Prostate gland (tissue), 2 donors: ENCODE results near the gene ZBTB16. TPM values are rescaled to one million over a fixed set of nuclear protein-coding genes. Genes with fewer than 3 reads are reported as not detected.

Source experiments
- DNase-seq: peaks from one replicate; pipeline ENCODE4 v3.0.0-alpha.2; 2019; ENCODE audit warnings: low spot score
- H3K27ac ChIP-seq, 2 donors: fragments of 200-600 bp; sonication (generic); 2 replicates each; pipeline ENCODE4 v1.5.1; 2017 to 2019
- H3K27me3 ChIP-seq: fragments of 200-600 bp; sonication (generic); replicated peaks from 2 replicates; pipeline ENCODE4 v1.5.1; 2019; ENCODE audit not compliant: insufficient read depth
- H3K36me3 ChIP-seq, 2 donors: fragments of 200-600 bp; sonication (generic); 1 replicate in 1 of 2; 2 replicates in 1 of 2; pipeline versions ENCODE4 v1.5.1 to v1.8.1; 2017 to 2019
- H3K4me1 ChIP-seq: fragments of 200-600 bp; sonication (generic); replicated peaks from 2 replicates; pipeline ENCODE4 v1.5.1; 2019
- H3K4me3 ChIP-seq, 2 donors: fragments of 200-600 bp; sonication (generic); 2 replicates each; pipeline ENCODE4 v1.5.1; 2017 to 2019
- H3K9me3 ChIP-seq: fragments of 200-600 bp; sonication (generic); 2 replicates; pipeline ENCODE4 v1.5.1; 2017
- POLR2A ChIP-seq: fragments of 450-650 bp; IDR thresholded peaks from one replicate; pipeline ENCODE4 v1.6.1; 2016; ENCODE audit warnings: antibody characterized with exemption, mild to moderate bottlenecking
- POLR2AphosphoS5 ChIP-seq: sonication (generic); formaldehyde crosslinking; IDR thresholded peaks from one replicate; pipeline ENCODE4 v1.6.1; 2017; ENCODE audit warnings: antibody characterized with exemption
- WGBS: methylation state at CpG from one replicate; pipeline ENCODE4 v1.1.5; 2018; 5-methylcytosine and 5-hydroxymethylcytosine counted together
- intact Hi-C: fragments of 100-400 bp; cut with DNase I; formaldehyde crosslinking; loops from one replicate; pipeline ENCODE4 v1.14.2; 2022
- total RNA-seq, 2 donors: library from RNA; depleted of rRNA; stranded (reverse); fragments of >200 nt; gene quantifications; one replicate each; pipeline ENCODE4 v1.1.0, GENCODE V29; 2016
- TF ChIP-seq, protein P1 (sequence below), 4 experiments: fragments of 200-600 bp in 2 of 4; fragments of 450-650 bp in 2 of 4; sonication (generic) in 2 of 4; IDR thresholded peaks; 1 replicate in 3 of 4; 2 replicates in 1 of 4; pipeline ENCODE4 v1.5.1; 2016 to 2019; ENCODE audit warnings: antibody characterized with exemption in 4 of 4, mild to moderate bottlenecking in 2 of 4, moderate library complexity in 2 of 4

The ZBTB16 gene
- total RNA-seq, 2 donors from 2014 or later = 171 to 230 TPM

GRCh38 chr11:114066046-114066648 is 6.6 kb downstream of the ZBTB16 start:
- 78% methylated on average over 14 of the region's 14 CpGs for WGBS
- TF ChIP-seq, protein P1, sequence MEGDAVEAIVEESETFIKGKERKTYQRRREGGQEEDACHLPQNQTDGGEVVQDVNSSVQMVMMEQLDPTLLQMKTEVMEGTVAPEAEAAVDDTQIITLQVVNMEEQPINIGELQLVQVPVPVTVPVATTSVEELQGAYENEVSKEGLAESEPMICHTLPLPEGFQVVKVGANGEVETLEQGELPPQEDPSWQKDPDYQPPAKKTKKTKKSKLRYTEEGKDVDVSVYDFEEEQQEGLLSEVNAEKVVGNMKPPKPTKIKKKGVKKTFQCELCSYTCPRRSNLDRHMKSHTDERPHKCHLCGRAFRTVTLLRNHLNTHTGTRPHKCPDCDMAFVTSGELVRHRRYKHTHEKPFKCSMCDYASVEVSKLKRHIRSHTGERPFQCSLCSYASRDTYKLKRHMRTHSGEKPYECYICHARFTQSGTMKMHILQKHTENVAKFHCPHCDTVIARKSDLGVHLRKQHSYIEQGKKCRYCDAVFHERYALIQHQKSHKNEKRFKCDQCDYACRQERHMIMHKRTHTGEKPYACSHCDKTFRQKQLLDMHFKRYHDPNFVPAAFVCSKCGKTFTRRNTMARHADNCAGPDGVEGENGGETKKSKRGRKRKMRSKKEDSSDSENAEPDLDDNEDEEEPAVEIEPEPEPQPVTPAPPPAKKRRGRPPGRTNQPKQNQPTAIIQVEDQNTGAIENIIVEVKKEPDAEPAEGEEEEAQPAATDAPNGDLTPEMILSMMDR (IDR thresholded peaks at IDR 0.05) = no peak
- TF ChIP-seq POLR2AphosphoS5 (no peak), POLR2A (no peak)
- H3K4me3 ChIP-seq = peak overlapping the region in 1 of 2 donors; percentile 99
- H3K27ac ChIP-seq = peak overlapping the region; percentile 100
- peaks cover 39% of the 10 kb centered on the region for H3K4me1 ChIP-seq
- no peaks in the 10 kb centered on the region for H3K9me3 ChIP-seq
- intact Hi-C loops = no loop called here
- peaks cover 27 to 36% of the 10 kb centered on the region in 2 donors for H3K36me3 ChIP-seq
- H3K27me3 ChIP-seq = no peaks in the 10 kb centered on the region
- no peak for DNase-seq

DNA sequence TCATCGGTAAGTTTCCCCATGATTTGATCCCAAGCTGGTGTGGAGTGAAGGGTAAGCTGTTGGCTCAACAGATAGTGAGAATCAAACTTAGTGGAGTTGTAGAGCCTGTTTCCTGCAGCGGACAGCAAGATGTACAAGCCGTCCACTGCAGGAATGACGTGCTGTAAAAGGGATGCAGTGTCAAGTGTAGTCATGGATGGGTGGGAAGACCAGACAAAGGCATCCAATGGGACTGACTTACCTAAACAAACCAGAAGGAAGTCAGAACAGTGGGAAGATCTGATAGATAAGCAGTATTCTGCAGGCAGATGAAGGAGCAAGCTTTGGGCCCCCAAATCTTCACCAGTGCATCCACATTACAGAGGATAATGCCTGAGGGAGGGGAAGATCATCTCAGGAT is 8.8 kb downstream of the ZBTB16 start:
- Histone ChIP-seq H3K4me1 (peaks cover 41% of the 10 kb centered on the region), H3K27ac (peak overlapping the region in 1 of 2 donors; percentile 15), H3K27me3 (no peaks in the 10 kb centered on the region), H3K4me3 (peak overlapping the region in 1 of 2 donors; percentile 0), H3K9me3 (no peaks in the 10 kb centered on the region), H3K36me3 (peaks cover 23 to 33% of the 10 kb centered on the region in 2 donors)
- intact Hi-C loops = no loop called here
- TF ChIP-seq POLR2A = no peak
- TF ChIP-seq, protein P1 (IDR thresholded peaks at IDR 0.05) = no peak
- TF ChIP-seq POLR2AphosphoS5 = no peak
- 66% methylated on average over 4 of the region's 4 CpGs for WGBS
- no peak for DNase-seq

- DNase-seq = no peak
- Histone ChIP-seq H3K4me1 (peaks cover 32% of the 10 kb centered on the region), H3K4me3 (no peak overlapping the region)
These were observed 11.1 kb downstream of the ZBTB16 start for GRCh38 chr11:114070464-114071139.

DNA sequence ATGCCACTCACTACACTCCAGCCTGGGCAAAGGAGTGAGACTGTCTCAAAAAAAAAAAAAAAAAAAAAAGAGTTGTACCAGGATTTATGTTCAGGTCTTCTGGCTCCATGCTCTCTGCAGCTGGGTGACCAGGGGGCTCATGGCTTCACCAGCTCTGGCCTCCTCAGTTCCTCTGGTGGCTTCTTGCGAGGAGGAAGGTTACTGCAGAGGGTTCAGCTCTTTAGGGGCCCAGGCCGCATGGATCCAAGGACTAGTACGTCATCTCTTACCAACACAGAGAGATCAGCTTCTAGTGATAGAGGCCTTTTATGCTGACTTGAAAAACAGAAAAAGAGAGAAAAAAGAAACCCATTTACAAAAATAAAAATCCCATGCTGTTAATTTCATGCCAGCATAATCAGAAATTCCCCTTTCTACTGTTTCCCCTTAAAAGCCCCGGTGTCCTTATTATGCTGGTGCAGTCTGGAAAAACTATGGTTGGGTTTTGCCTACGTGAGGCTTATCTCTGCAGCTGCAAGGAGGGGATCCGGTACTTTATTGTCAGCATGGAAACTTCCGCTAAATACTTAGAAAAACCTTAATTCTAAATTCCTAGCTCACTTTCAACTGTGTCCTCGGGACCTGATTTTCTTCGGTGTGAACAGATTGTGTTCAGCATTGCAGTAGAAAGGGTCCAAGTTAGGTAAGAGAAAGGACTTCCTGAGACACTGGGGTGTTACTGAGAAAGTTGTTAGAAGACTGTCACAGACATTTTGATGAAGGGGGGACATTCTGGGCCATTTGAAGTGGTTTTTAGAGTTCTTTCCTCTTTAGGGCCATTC is 13.7 kb downstream of the ZBTB16 start:
- DNase-seq = no peak
- Histone ChIP-seq H3K27ac (peak overlapping the region; percentile 30 to 69), H3K4me3 (no peak overlapping the region), H3K9me3 (no peaks in the 10 kb centered on the region), H3K36me3 (peaks cover 12 to 13% of the 10 kb centered on the region in 2 donors), H3K4me1 (peaks cover 38% of the 10 kb centered on the region), H3K27me3 (no peaks in the 10 kb centered on the region)
- TF ChIP-seq, protein P1 (IDR thresholded peaks at IDR 0.05) = no peak
- TF ChIP-seq POLR2AphosphoS5 (no peak), POLR2A (no peak)
- WGBS = 93% methylated on average over 9 of the region's 9 CpGs
- intact Hi-C loops = no loop called here

More at GRCh38 chr11:114070464-114071139, 11.1 kb downstream of the ZBTB16 start:
- intact Hi-C loops = no loop called here
- 95% methylated on average over 7 of the region's 7 CpGs for WGBS
- Histone ChIP-seq H3K27ac (peak overlapping the region in 1 of 2 donors; percentile 2), H3K27me3 (no peaks in the 10 kb centered on the region), H3K9me3 (no peaks in the 10 kb centered on the region), H3K36me3 (peaks cover 7 to 16% of the 10 kb centered on the region in 2 donors)
- TF ChIP-seq POLR2AphosphoS5 (no peak), POLR2A (no peak)
- TF ChIP-seq, protein P1 (IDR thresholded peaks at IDR 0.05) = no peak
